HepG2 (cell line): ENCODE measurements around the gene SLC44A5.

Source experiments
- CTCF ChIP-seq: sonication (generic); formaldehyde crosslinking; IDR thresholded peaks from 2 replicates; pipeline ENCODE4 v1.5.0; 2020; ENCODE audit warnings: mild to moderate bottlenecking, missing genetic modification reagents, moderate library complexity
- EEA1 ChIP-seq: sonication (generic); formaldehyde crosslinking; IDR thresholded peaks from 2 replicates; pipeline ENCODE4 v1.5.1; 2020; ENCODE audit warnings: mild to moderate bottlenecking, missing genetic modification reagents, borderline replicate concordance
- MAFF ChIP-seq: IDR thresholded peaks from 2 replicates; pipeline ENCODE4 v1.6.1; 2011; ENCODE audit warnings: low read depth, low read length, improper control_type of control experiment
- RAD21 ChIP-seq: fragments of 450-650 bp; formaldehyde crosslinking; IDR thresholded peaks from 2 replicates; pipeline ENCODE4 v1.5.0; 2020; ENCODE audit warnings: mild to moderate bottlenecking
- SALL2 ChIP-seq: sonication (generic); formaldehyde crosslinking; IDR thresholded peaks from 2 replicates; pipeline ENCODE4 v1.8.1; 2023; ENCODE audit warnings: mild to moderate bottlenecking, missing genetic modification reagents, inconsistent platforms
- SSRP1 ChIP-seq: IDR thresholded peaks from 2 replicates; pipeline ENCODE4 v1.6.1; 2016; ENCODE audit warnings: control low read depth
- ZFP62 ChIP-seq: sonication (generic); formaldehyde crosslinking; IDR thresholded peaks from 2 replicates; pipeline ENCODE4 v1.4.0; 2020; ENCODE audit warnings: missing genetic modification reagents
- ZNF639 ChIP-seq: conservative IDR thresholded peaks from 2 replicates; pipeline ENCODE4 v1.6.1; 2018; ENCODE audit warnings: missing genetic modification reagents
- ZNF772 ChIP-seq: sonication (generic); formaldehyde crosslinking; IDR thresholded peaks from 2 replicates; pipeline ENCODE4 v1.5.0; 2020; ENCODE audit warnings: mild to moderate bottlenecking, missing genetic modification reagents
- ZSCAN31 ChIP-seq: sonication (generic); formaldehyde crosslinking; IDR thresholded peaks from 2 replicates; pipeline ENCODE4 v1.5.0; 2020; ENCODE audit warnings: low read depth, mild to moderate bottlenecking, missing genetic modification reagents
- TF ChIP-seq, protein P1 (sequence below), 2 experiments: sonication (generic) in 1 of 2; formaldehyde crosslinking in 1 of 2; IDR thresholded peaks; 2 replicates each; pipeline versions ENCODE4 v1.5.1 to v1.6.1; 2011 to 2020; ENCODE audit warnings: borderline replicate concordance in 1 of 2, low read depth in 1 of 2, low read length in 1 of 2, mild to moderate bottlenecking in 1 of 2, missing genetic modification reagents in 1 of 2, moderate library complexity in 1 of 2
- TF ChIP-seq, protein P2 (sequence below): sonication (generic); formaldehyde crosslinking; IDR thresholded peaks from 2 replicates; pipeline ENCODE4 v1.4.0; 2020; ENCODE audit warnings: missing genetic modification reagents, borderline replicate concordance
- TF ChIP-seq, protein P3 (sequence below): sonication (generic); formaldehyde crosslinking; IDR thresholded peaks from 2 replicates; pipeline ENCODE4 v1.9.0; 2021; ENCODE audit warnings: missing genetic modification reagents, mild to moderate bottlenecking, borderline replicate concordance

DNA sequence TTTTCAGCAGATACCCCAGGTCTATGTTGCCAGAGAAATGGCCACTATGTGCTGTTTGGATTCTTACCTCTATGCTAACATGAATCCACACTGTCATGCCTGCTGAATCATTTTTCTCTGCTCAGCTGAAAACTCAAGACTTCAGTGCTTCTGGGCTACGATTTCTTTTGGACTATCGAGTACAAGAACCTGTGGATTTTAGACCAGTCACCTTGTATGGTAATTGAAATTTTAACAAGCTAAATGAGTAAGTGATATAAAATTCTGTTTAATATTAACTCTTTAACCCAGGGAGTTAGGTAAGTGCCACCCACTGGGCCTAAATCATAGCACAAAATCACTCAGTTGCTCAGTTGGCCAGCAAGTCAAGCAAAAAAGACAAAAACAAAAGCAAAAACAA lies 440.9 kb downstream of the SLC44A5 start:
- TF ChIP-seq SALL2 (CRISPR knock-in tag) (no peak), EEA1 (CRISPR knock-in tag) (no peak), ZNF772 (CRISPR knock-in tag) (no peak), ZFP62 (CRISPR knock-in tag) (no peak), CTCF (no peak), ZSCAN31 (CRISPR knock-in tag) (no peak), RAD21 (CRISPR knock-in tag) (no peak), MAFF (no peak), SSRP1 (CRISPR knock-in tag) (no peak), ZNF639 (CRISPR knock-in tag) (no peak)
- TF ChIP-seq, protein P1, sequence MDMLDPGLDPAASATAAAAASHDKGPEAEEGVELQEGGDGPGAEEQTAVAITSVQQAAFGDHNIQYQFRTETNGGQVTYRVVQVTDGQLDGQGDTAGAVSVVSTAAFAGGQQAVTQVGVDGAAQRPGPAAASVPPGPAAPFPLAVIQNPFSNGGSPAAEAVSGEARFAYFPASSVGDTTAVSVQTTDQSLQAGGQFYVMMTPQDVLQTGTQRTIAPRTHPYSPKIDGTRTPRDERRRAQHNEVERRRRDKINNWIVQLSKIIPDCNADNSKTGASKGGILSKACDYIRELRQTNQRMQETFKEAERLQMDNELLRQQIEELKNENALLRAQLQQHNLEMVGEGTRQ (IDR thresholded peaks at IDR 0.05; ENCODE audit: low read depth, low read length), result no peak
- TF ChIP-seq, protein P1 (CRISPR knock-in tag; IDR thresholded peaks at IDR 0.05; ENCODE audit: borderline replicate concordance), result no peak
- TF ChIP-seq, protein P2, sequence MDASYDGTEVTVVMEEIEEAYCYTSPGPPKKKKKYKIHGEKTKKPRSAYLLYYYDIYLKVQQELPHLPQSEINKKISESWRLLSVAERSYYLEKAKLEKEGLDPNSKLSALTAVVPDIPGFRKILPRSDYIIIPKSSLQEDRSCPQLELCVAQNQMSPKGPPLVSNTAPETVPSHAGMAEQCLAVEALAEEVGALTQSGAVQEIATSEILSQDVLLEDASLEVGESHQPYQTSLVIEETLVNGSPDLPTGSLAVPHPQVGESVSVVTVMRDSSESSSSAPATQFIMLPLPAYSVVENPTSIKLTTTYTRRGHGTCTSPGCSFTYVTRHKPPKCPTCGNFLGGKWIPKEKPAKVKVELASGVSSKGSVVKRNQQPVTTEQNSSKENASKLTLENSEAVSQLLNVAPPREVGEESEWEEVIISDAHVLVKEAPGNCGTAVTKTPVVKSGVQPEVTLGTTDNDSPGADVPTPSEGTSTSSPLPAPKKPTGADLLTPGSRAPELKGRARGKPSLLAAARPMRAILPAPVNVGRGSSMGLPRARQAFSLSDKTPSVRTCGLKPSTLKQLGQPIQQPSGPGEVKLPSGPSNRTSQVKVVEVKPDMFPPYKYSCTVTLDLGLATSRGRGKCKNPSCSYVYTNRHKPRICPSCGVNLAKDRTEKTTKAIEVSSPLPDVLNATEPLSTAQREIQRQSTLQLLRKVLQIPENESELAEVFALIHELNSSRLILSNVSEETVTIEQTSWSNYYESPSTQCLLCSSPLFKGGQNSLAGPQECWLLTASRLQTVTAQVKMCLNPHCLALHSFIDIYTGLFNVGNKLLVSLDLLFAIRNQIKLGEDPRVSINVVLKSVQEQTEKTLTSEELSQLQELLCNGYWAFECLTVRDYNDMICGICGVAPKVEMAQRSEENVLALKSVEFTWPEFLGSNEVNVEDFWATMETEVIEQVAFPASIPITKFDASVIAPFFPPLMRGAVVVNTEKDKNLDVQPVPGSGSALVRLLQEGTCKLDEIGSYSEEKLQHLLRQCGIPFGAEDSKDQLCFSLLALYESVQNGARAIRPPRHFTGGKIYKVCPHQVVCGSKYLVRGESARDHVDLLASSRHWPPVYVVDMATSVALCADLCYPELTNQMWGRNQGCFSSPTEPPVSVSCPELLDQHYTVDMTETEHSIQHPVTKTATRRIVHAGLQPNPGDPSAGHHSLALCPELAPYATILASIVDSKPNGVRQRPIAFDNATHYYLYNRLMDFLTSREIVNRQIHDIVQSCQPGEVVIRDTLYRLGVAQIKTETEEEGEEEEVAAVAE (CRISPR knock-in tag), result no peak
- TF ChIP-seq, protein P3, sequence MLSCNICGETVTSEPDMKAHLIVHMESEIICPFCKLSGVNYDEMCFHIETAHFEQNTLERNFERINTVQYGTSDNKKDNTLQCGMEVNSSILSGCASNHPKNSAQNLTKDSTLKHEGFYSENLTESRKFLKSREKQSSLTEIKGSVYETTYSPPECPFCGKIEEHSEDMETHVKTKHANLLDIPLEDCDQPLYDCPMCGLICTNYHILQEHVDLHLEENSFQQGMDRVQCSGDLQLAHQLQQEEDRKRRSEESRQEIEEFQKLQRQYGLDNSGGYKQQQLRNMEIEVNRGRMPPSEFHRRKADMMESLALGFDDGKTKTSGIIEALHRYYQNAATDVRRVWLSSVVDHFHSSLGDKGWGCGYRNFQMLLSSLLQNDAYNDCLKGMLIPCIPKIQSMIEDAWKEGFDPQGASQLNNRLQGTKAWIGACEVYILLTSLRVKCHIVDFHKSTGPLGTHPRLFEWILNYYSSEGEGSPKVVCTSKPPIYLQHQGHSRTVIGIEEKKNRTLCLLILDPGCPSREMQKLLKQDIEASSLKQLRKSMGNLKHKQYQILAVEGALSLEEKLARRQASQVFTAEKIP (CRISPR knock-in tag), result no peak
